ENCODE data around the gene BMP7.
"Not testable (repeated sequence)": the region's sequence is repeated elsewhere in the genome, so short reads cannot be mapped to it uniquely, and the experiment has no call there.

The BMP7 gene

DNA sequence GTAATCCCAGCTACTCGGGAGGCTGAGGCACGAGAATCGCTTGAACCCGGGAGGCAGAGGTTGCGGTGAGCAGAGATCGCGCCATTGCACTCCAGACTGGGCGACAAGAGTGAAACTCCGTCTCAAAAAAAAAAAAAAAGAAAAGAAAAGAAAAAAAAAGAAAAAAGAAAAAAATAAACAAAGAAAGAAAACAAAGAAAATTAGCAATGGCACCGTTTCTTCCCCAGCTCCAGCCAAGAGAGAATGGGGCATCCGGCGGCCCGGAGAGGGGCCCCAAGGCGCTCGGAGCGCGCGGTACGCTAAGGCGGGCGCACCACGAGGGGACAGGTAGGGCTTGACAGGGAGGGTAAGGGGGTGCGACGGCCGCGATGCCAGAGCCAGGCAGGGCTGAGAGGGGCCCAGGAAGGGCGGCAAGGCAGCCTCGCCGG is 1.5 kb downstream of the BMP7 start:
- not testable (repeated sequence) for DNase-seq

GRCh38 chr20:57263801-57264792 is 2.3 kb downstream of the BMP7 start:
- no peak for DNase-seq

- no peak for DNase-seq
Observed at GRCh38 chr20:57262784-57263609, 3.4 kb downstream of the BMP7 start.

DNA sequence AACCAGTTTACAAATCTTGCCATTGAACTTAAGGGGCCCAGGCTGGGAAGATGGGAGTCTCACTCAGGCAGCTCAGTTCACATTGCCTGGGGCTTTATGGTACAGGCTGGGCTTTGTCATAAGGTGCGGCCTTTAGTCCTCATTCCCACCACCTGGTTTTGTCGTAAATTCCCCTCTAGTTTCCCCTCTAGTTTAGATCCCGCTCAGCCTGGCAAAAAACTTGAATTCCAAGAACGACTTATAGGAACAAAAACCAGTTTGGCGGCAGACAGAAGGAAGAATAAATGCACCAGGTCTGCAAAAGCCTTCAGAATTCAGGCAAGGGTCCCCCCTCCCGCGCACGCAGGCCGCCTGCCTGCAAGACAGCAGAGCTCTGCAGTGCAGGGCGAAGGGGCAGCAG is 4.1 kb downstream of the BMP7 start:
- DNase-seq = no peak

- no peak for DNase-seq
Observed at GRCh38 chr20:57261457-57262251, 4.8 kb downstream of the BMP7 start.

DNA sequence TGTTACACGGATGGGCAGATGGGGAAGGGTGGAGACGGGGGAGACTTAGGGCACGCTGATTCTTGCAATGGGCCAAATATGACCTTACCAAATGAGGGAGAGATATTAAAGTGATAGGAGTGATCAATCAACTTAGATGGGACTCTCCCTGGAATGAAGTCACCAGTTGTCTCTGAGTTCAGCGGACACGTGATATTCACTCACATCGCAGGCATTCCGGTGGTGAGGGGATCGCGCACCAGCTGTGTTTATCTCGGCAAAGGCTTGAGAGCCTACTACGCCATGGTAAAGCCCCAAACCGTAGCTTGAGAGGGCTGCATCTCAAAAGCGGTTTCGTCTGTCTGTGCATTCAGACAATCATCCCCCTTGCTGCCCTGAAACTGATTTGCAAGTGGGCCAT is 5.5 kb downstream of the BMP7 start:
- no peak for DNase-seq

- no peak for DNase-seq
Observed at GRCh38 chr20:57259938-57260921, 6.2 kb downstream of the BMP7 start.

GRCh38 chr20:57259121-57259937 is 7.1 kb downstream of the BMP7 start:
- no peak for DNase-seq

GRCh38 chr20:57257701-57258453 is 8.6 kb downstream of the BMP7 start:
- peak; percentile 48 for DNase-seq

- no peak for DNase-seq
Observed at GRCh38 chr20:57256908-57257307, 9.5 kb downstream of the BMP7 start.

DNA sequence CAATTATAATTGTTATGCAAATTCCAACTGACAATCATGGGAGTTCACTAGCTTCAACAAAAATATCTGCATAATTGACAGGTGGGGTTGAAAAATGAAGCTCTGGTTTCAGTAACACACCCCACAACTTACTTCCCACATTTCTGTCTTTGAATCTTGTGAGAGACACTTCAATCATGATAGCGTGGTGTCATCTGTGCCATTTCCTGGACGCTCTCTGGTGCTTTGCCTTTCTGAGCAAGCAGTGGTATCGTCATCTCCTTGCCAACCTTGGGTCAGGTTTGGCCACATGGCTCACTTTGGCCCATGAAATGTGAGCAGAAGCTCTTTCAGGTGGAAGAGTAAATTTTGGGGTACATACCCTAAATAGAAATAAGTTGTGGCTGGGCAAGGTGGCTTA is 10.2 kb downstream of the BMP7 start:
- no peak for DNase-seq

- DNase-seq = no peak
Observed at GRCh38 chr20:57255183-57255582, 11.3 kb downstream of the BMP7 start.

- no peak for DNase-seq
Observed at GRCh38 chr20:57252559-57253162, 13.8 kb downstream of the BMP7 start.

GRCh38 chr20:57251949-57252348 is 14.5 kb downstream of the BMP7 start:
- DNase-seq = no peak

DNA sequence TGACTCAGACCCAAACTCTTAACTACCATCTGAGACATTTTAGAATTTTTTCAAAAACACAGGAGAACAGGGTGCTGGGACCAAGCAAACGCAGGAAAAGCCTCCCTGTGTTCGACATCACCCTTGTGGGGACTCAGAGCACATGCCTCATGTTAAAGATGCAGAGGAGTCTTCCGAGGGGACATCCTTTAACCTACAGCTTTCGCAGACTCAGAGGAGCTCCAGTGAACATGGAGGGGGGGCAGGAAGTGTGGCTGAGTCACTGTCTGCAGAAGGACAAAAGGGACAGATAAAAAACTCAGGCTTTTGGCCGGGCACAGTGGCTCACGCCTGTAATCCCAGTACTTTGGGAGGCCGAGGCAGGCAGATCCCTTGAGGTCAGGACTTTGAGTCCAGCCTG is 15.1 kb downstream of the BMP7 start:
- no peak for DNase-seq

DNA sequence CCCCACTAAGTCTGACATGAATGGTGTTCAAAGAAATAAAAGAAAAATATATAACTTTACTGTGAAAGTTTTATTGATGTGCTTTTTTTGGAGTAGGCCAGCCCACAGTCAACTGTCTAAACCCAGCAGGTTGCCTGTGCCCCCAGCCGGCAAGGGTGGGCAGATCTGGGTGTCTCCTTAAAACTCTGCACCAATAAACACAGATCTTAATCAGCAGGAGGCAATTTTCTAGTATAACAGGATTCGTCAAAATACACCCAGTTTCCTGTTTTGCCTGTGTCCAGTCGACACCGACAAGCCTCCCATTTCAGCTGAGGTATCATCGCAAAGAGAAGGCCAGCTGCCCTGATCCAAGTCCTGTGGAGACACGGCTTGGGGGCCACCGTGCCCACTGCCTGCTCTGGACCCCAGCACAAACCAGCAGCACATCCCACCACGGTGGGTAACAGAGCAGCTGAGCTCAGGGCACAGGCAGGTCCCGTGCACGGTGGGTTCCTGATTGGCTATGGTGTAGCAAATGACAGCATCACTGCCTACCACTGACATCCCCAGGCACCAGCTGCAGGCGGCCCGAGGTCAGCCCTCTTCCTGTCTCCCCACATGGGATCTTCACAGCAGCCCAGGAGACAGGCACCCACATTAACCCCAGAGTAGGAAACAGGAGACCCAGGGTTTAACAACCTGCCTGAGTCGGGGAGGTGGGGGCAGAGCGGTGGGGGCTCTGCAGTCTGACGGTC is 15.7 kb downstream of the BMP7 start:
- no peak for DNase-seq

DNA sequence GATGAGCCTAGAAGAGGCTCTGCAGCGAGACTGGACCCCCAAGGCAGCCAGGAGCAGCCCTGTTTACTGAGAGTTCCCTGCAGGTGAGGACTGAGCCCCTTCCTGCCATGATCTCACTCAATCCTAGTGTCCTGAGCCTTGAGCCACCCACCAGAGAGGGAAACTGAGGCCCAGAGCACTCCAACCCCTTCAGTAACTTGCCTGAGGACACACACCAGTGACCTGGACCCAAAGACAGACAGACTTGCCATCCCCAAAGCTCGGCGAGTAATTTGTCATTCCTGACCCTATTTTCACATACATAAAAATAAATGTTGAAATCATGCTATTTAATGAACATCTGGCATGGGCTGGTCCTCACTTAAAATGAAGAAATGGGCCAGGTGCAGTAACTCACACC is 16.7 kb downstream of the BMP7 start:
- DNase-seq = no peak

DNA sequence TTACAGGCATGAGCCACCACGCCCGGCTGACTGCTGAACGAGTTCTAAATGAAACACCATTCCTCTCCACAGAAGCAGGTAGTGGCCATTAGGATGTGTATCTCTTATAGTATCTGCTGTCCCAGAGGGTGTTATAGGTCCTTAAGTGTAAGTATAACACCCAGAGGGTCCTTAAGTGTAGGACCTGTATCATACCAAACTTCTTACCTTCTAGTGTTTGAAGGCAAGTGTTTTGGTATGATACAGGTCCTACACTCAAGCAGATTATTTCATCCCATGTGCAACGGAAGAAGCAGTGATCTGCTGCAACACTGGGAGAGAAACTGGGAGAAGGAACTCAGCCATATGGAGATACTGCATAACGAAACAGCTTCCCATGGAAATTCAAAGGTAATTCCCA is 17.4 kb downstream of the BMP7 start:
- no peak for DNase-seq

Measured in NCI-H187 treated with DMSO at 0.1 percent for 48 hours (cell line).